EH (cell line): Measurements from ENCODE around the gene RGL2.

ENCODE experiments used
- DNase-seq: peaks from one replicate; pipeline ENCODE4 v3.0.0-alpha.2; 2015; ENCODE audit warnings: low read depth

Gene RGL2

GRCh38 chr6:33316603-33317418, 18.1 kb upstream of the RGL2 start:
- no peak for DNase-seq

- DNase-seq = no peak
Measured at GRCh38 chr6:33315793-33316602, 17.3 kb upstream of the RGL2 start.

GRCh38 chr6:33314943-33315792, 16.4 kb upstream of the RGL2 start:
- peak; percentile 31 for DNase-seq

GRCh38 chr6:33314515-33314942, 15.8 kb upstream of the RGL2 start:
- DNase-seq = peak; percentile 86

GRCh38 chr6:33313709-33314514, 15.2 kb upstream of the RGL2 start, which contains the start of gene TAPBP:
Gene TAPBP (minus strand): TSS chr6:33314078. CDS start chr6:33314041, 37 bp downstream.
- peak; percentile 76 for DNase-seq

GRCh38 chr6:33313105-33313708, 14.5 kb upstream of the RGL2 start:
- DNase-seq = peak; percentile 43

- peak; percentile 68 for DNase-seq
Measured at GRCh38 chr6:33312361-33313104, 13.8 kb upstream of the RGL2 start.

GRCh38 chr6:33306356-33306755, 7.6 kb upstream of the RGL2 start:
- DNase-seq = no peak

- no peak for DNase-seq
Measured at GRCh38 chr6:33305052-33305451, 6.3 kb upstream of the RGL2 start.

GRCh38 chr6:33304216-33304615, 5.5 kb upstream of the RGL2 start:
- no peak for DNase-seq

GRCh38 chr6:33301877-33302276, 3.1 kb upstream of the RGL2 start:
- DNase-seq = no peak

GRCh38 chr6:33299237-33299944, 649 bp upstream of the RGL2 start:
- peak; percentile 93 for DNase-seq

GRCh38 chr6:33297956-33298772, 578 bp downstream of the RGL2 start:
- DNase-seq = peak; percentile 92

- DNase-seq = no peak
Measured at GRCh38 chr6:33297406-33297955, 1.3 kb downstream of the RGL2 start.

- DNase-seq = no peak
Measured at GRCh38 chr6:33296797-33297405, 1.8 kb downstream of the RGL2 start.

- no peak for DNase-seq
Measured at GRCh38 chr6:33295621-33296369, 2.9 kb downstream of the RGL2 start.
